LHCN-M2 (cell line): ENCODE results near the gene CD8B2. TPM values are rescaled to one million over a fixed set of nuclear protein-coding genes. Genes with fewer than 3 reads are reported as not detected.
"Not testable (repeated sequence)": the region's sequence is repeated elsewhere in the genome, so short reads cannot be mapped to it uniquely, and the experiment has no call there.

Experiments used
- DNase-seq: peaks from one replicate; pipeline ENCODE4 v3.0.0-alpha.2; 2012; ENCODE audit warnings: low read depth
- total RNA-seq: library from RNA; depleted of rRNA; stranded (reverse); fragments of >200 nt; gene quantifications from 2 replicates; pipeline ENCODE4 v1.2.3, GENCODE V29; 2014; rRNA removed

The CD8B2 gene
- total RNA-seq, 1 experiment from 2014 or later = not detected

DNA sequence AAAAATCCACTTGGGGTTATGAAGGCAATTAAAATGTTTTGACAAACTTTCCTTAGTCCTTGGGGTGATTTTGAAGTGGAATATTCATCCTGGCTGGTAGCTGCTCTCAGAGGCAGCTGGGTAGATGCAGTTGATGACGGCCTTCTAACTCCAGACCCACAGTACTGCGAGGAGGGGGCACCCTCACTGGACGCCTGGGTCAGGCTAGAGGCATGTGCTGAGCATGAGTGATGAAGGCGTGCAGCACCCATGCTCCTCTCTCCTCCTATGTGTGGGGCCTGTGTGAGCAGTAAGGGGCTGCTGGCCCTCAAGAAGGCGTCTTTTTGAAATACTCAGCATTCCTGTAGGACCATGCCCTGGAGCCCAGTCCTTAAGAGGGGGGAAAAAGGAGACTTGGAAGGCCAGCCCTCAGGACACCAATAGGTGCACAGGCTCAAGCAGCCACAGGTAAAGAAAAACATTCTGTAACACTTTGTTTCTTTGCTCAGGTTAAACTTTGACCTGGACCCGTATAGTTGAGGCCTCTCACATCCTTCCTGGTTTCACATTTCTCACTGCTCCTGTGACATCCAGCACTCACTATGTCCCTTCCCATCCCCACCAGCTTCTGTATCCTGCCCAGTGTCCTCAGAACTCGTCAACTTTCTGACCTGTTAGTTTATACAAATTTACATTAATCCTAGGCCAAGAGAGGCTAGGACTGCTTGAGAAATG lies 64.4 kb downstream of the CD8B2 start:
- no peak for DNase-seq

DNA sequence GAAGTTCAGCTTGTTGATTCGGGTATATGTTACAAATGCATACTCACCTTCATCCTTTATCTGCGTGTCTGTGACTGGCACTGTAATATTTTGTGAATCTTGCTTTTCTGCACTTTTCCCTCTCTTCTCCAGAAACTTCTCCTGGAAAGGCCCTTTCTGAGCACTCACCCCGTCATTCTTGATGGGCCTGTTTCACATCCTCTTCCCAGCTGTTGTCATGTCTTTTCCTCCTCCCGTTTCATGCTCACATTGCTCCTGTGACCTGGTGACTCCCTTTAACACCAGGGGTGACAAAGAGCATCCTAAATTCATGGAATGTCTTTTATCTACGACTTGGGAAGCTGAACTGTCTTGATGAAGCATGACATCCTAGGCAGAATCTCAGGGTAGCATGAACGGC lies 65.8 kb downstream of the CD8B2 start:
- no peak for DNase-seq

DNA sequence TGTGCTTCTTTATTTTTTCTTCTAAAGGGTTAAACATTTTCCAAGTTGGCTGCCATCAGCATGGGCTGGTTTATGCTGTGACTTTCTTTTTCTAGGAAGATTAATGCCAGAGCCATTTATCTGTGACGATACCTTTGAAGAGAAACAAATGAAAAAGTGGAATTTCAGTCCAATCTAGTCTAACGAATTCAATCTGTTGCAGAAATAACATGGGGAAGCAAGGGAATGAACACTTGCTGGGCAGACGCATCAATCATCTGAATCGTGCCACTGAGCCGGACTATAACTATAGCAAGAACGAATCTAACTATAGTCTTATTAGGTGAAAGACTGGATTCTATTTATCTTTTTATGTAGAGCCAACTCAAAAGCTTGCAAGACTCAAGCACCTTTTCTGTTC lies 66.2 kb downstream of the CD8B2 start:
- no peak for DNase-seq

DNA sequence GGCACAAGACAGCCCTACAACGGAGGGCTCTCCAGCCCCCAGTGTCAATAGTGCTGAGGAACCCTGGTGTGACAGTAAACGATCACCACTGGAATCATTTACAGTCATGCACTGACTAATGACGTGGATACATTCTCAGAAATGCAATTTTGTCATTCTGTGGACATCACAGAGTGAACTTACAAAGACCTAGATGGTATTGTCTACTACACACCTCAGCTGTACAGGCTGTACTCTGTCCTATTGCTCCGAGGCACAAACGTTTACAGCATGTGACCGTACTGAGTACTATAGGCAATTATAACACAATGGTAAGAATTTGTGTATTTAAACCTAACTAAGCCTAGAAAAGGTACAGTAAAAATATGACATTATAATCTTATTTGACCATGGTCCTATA lies 67.2 kb downstream of the CD8B2 start:
- no peak for DNase-seq

DNA sequence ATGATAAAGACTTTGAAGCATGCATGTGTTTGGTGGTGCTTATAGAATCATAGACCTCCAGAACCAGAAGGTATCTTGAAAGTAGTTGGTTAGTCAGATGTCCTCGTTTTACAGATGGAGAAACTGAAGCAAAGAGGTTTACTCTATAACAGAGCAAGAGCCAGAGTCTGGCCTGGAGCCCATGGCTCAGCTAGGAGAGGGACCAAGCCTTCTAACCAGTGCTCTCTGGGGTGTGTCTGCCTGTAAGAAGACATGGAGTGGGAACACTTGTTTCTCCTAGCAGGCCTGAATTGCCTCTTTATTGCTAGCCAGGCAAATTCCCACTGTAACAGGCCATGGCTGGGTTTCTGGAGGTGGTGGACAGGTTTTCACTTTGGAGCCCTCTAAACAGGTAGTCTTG lies 67.9 kb downstream of the CD8B2 start:
- DNase-seq = no peak

DNA sequence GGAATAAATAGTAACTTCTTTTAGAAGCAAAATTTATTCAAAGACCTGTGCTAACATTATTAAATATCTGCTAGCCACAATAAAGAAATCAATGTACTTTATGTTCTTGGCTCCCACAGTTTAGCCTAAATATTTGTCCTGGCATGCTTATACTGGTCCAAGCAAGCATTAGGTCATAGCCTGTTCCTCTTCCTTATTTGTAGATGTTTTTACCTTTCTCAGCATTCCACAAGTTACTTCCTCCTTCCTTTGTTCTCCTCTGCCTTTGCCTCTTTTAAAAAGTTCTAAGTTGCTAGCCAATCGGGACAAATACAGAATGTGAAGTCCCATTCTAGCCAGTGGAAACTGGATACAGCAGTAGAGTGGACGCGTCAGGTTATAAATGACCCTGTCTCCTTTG lies 72.6 kb downstream of the CD8B2 start:
- not testable (repeated sequence) for DNase-seq

DNA sequence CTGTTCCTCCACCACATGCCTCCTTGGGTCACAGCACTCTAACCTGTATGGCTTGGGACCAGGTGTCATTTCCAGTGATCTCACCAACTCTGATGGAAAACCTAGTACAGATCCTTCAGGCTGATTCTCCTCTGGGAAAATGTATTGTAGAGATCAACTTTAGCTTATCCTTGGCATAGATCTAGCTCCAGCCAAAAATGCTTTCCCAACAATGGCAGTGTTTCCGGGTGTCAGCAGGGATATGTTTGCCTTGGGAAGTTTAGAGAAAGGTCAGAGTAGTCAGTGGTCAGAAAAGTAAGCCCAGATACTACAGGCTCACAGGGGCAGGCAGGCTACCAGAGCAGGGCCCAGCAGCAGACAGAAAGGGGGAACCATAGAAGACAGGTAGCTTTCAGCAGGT lies 73.6 kb downstream of the CD8B2 start:
- DNase-seq = no peak

DNA sequence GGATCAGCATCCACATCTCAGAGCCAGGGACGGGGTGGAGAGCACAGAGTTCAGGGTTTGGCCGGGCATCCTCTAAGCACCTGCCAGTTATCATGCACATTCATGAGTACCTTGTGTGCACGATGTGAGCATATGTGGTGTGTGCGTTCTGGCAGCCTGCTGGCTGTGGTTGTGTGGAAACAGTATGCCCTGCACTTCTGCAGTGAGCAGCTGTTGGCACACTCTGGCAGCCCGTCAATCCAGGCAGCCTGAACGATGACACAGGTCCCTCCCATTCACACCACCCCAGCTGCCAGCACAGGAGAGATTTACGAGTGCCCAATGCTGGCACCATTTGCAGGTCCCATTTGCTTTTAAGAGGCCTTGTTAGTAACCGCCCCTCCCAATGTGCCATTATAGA lies 74.2 kb downstream of the CD8B2 start:
- no peak for DNase-seq

DNA sequence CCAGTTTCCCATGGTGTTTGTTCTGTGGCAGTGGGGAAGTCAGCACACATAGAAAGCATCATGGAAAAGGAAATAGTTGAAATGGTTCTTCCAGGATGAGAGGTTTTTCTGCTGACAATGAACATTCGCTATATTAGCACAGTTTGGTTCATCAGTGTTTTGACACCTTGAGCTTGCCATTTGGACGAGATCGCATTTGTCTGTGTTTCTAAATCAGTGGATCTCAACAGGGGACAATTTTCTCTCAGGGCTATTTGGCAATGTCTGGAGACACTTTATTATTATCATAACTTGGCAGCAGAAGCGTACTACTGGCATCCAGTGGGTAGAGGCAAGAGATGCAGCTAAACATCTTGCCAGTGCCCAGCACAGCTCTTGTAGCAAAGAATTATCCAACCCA lies 74.6 kb downstream of the CD8B2 start:
- DNase-seq = no peak

DNA sequence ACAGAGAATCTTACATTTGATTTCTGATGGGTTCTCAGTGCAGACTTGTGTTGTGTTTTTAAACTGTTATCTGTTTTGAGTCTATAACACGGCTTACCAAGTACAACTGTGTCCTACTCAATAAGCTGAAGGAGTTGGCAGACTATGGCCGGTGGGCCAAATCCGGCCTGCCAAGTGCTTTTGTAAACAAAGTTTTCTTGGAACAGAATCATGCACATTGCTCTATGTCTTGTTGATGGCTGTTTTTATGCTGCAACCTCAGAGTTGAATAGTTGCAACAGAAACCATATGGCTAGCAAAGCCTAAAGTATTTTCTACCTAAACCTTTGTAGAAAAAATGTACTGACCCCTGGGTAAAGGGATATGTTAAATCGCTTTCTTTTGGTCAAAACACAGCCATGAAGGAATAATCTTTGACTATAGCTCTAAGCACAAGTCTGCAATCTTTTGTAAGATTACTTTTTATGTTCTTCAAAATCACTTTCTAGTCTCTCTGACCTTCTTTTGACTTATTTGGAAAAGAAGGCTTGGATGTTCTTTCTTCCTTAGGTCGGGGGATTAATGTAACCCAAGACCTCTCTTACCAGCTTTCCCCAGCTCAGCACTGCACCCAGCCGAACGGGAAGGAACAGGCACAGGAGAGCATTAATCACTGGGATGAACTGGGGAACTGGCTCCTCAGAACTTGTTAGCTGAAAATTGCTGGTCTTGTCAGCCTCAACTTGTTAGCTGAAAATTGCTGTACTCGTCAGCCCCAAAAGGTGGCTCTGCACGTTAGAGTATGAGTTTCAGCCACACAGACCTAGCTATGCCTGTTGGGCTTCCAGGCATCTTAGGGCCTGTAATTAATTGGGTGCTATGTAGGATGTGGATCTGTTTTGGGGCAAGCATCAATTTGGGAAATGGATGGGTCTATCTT lies 75.4 kb downstream of the CD8B2 start:
- no peak for DNase-seq

DNA sequence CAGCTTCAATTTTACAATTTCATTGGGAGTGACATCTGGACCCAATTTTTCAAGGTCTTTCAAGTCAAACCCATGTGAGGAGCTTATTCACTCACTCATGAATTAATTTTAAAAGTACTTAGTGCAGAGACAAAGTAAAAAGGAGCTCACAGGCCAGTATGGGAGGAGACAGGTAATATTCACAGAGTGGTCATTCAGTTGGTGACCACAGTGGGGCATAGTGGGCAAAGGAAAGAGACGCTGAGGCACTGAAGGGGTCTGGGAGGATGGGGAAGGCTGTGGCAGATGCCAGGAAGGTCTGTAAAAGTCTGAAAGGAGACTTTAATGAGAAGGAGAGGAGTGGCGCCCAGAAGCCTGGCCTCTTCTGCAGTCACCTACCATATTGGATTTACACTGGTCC lies 76.0 kb downstream of the CD8B2 start:
- DNase-seq = no peak

DNA sequence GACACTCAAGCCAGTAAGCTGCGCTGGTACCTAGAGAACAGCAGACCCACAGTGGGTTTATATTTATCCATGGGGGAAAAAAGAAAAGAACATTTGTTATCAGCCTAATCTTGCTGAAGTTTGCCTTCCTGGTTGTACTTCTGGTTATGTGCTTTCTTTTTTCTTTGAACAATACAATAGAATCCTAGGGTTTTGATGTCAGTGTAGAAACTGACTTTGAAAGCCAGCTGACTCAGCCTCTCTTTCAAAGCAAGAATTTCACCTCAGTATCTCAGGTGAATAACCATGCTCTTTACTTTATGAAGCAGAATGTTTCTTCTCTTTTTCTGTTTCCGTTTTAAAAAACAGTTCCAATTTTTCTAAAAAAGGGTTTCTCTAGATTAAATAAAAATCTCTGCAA lies 78.4 kb downstream of the CD8B2 start:
- no peak for DNase-seq

DNA sequence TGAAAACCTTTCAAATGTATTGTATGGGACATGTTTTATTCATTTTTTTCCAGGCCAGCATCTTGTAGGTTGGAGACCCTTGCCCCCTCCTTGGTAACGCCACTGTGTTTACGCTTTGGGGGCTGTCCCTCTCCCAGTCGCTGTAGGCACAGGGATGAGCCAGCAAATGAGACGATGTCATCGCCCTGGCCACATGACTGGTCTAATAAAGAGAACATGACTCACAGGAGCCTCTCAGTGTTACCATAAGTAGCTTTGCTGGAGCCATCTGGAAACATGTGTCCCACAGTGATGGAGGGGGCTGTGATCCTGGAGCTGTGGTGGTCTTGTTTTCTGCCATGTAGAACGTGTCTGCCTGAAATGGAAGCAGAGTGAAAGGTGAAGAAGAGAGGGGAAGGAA lies 78.9 kb downstream of the CD8B2 start:
- DNase-seq = no peak

DNA sequence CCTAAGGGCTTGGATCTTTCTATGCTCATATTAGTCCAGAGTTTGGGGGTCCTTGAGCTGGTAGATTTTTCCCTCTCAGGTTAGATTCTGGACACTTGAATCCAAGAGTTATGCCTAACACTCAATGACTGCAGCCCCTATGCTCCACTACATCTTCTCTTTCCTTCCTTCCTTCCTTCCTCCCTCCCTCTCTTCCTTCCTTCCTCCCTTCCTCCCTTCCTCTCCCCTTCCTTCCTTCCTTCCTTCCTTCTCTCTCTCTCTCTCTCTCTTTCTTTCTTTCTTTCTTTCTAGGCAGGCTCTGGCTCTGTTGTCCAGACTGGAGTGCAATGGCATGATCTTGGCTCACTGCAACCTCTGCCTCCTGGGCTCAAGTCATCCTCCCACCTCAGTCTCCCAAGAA lies 79.3 kb downstream of the CD8B2 start:
- DNase-seq = not testable (repeated sequence)

DNA sequence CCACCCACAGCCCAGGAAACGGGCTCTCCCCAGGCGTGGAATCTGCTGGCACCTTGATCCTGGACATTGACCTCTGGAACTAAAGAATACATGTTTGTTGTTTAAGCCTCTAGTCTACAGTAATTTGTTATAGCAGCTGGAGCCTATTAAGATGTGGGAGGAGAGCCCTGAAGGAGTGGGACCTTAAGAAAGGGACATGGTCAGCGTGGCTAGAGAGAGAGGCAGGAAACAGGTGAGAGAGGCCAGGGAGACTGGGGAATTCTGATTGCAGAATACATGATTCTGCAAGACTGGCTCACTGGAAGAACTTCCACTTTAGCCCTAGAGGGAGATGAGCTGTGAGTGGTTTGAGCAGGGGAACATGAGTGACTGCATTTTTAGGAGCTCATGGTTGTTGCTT lies 83.2 kb downstream of the CD8B2 start:
- DNase-seq = no peak

Other genes with a start within 250 kb of the CD8B2 start
- 0.11 and 0.13 TPM in 2 replicates for gene RGPD3, start 19.0 kb upstream of the CD8B2 start, total RNA-seq